ENCODE results near the gene GDPD5. TPM values are rescaled to one million over a fixed set of nuclear protein-coding genes. Genes with fewer than 3 reads are reported as not detected.

GDPD5 gene
- total and polyA plus RNA-seq, 2 donors (not counting 3 experiments of a cell fraction or from before 2014, with no cell fraction given): 60.2 to 79.2 TPM

DNA sequence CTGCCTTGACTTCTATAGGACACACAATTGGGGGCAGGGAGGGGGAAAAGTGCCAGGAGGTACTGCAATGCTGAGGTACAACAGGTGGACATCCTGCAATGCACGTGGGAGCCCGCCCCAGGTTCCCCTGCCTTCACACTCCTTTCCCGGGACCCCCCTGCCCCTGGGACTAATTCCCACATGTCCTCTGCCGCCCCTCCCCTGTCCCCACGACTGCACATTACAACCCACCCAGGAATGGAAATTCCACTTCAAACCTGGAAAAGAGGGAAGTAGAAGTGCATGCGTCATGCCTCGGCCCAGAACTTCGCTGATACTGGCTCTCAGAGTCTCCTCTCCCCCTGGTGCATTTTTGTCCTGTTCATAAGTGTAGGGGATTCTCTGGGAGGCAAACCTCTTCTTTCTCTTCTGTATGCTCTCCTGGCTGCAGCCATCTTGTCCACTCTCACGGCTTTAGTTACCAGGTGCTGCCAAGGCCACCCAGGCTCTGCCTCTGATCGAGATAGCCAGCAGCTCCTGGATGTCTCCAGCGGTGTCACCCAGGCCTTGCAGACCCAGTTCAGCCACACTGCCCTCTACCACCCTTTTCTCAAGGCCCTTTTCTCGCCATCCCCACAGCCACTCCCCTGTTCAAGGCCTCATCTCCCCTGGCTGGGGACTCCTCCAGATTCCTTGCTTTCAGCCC, 43.7 kb downstream of the GDPD5 start:
- H3K36me3 ChIP-seq (ENCODE audit: control insufficient read depth in 2 of 2, extremely low read depth in 1 of 2, insufficient read depth in 2 of 2, low read length in 2 of 2): peaks cover 0 to 3% of the 10 kb centered on the region in 2 experiments
- no peak overlapping the region for H2AFZ ChIP-seq (ENCODE audit: low read depth, low read length)
- DNase-seq (ENCODE audit: low read depth, low spot score) (no peak), FAIRE-seq (no peak)
- H3K9ac ChIP-seq (replicated peaks; ENCODE audit: extremely low read depth, insufficient read depth, low read length): no peak overlapping the region
- no peaks in the 10 kb centered on the region for H3K27me3 ChIP-seq (ENCODE audit: control insufficient read depth in 2 of 2, insufficient read depth in 2 of 2, low read length in 2 of 2)
- no peak for TF ChIP-seq EZH2 (IDR thresholded peaks at IDR 0.05; ENCODE audit: borderline replicate concordance, low read depth, low read length, severe bottlenecking)
- no peak for TF ChIP-seq POLR2A (IDR thresholded peaks at IDR 0.05; ENCODE audit: low read depth, low read length)
- no peak for TF ChIP-seq FOS (IDR thresholded peaks at IDR 0.05; ENCODE audit: borderline replicate concordance, insufficient read depth, low read length)
- TF ChIP-seq, protein P1, sequence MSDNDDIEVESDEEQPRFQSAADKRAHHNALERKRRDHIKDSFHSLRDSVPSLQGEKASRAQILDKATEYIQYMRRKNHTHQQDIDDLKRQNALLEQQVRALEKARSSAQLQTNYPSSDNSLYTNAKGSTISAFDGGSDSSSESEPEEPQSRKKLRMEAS (IDR thresholded peaks at IDR 0.05; ENCODE audit: insufficient read depth, insufficient read length): no peak
- TF ChIP-seq JUN (IDR thresholded peaks at IDR 0.05; ENCODE audit: borderline replicate concordance, insufficient read depth, insufficient read length, low read depth): no peak
- no peak for TF ChIP-seq MYC (IDR thresholded peaks at IDR 0.05; ENCODE audit: low read depth, low read length)
- TF ChIP-seq POLR2AphosphoS5 (IDR thresholded peaks at IDR 0.05; ENCODE audit: insufficient read depth, low read depth, low read length): no peak
- TF ChIP-seq, protein P2, sequence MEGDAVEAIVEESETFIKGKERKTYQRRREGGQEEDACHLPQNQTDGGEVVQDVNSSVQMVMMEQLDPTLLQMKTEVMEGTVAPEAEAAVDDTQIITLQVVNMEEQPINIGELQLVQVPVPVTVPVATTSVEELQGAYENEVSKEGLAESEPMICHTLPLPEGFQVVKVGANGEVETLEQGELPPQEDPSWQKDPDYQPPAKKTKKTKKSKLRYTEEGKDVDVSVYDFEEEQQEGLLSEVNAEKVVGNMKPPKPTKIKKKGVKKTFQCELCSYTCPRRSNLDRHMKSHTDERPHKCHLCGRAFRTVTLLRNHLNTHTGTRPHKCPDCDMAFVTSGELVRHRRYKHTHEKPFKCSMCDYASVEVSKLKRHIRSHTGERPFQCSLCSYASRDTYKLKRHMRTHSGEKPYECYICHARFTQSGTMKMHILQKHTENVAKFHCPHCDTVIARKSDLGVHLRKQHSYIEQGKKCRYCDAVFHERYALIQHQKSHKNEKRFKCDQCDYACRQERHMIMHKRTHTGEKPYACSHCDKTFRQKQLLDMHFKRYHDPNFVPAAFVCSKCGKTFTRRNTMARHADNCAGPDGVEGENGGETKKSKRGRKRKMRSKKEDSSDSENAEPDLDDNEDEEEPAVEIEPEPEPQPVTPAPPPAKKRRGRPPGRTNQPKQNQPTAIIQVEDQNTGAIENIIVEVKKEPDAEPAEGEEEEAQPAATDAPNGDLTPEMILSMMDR (IDR thresholded peaks at IDR 0.05; ENCODE audit: extremely low read depth in 1 of 2, insufficient read depth in 1 of 2, low read depth in 1 of 2, low read length in 2 of 2): no peak
- TF ChIP-seq GATA2 (IDR thresholded peaks at IDR 0.05; ENCODE audit: insufficient read depth, insufficient read length, low read depth, low read length): no peak
- no peak overlapping the region for H3K4me3 ChIP-seq (replicated peaks in 1 of 3; ENCODE audit: insufficient read depth in 1 of 3, low read depth in 1 of 3, low read length in 3 of 3)
- intact Hi-C loops (cut with micrococcal nuclease): no loop called here
- CTCF ChIA-PET: no interaction called here
- H3K4me1 ChIP-seq (ENCODE audit: control insufficient read depth, extremely low read depth, insufficient read depth, low read length): no peaks in the 10 kb centered on the region
- H3K27ac ChIP-seq (ENCODE audit: insufficient read depth, low read depth, low read length): no peak overlapping the region
- no peak overlapping the region for H3K4me2 ChIP-seq (ENCODE audit: insufficient read depth, low read length)
- H3K9me3 ChIP-seq (replicated peaks; ENCODE audit: control insufficient read depth, insufficient read depth, low read length): no peaks in the 10 kb centered on the region
- dilution Hi-C loops (cut with MboI; ENCODE audit: extremely low pct_ligation_motif_present, low sequenced_read_pairs): no loop called here
- POLR2A ChIA-PET: no interaction called here
- no peaks in the 10 kb centered on the region for H4K20me1 ChIP-seq (replicated peaks; ENCODE audit: control insufficient read depth, extremely low read depth, insufficient read depth, low read length)
- BruUV-seq (replicated peaks): no TSS peak
- no peaks in the 10 kb centered on the region for H3K9me1 ChIP-seq (replicated peaks; ENCODE audit: control insufficient read depth, extremely low read depth, insufficient read depth, low read length)
- no peaks in the 10 kb centered on the region for H3K79me2 ChIP-seq (ENCODE audit: control insufficient read depth, insufficient read depth, low read length)

All from endothelial cell of umbilical vein (primary cell).